Activated CD8-positive, alpha-beta memory T cell treated with anti-CD3 and anti-CD28 coated beads for 24 hours (primary cell): ENCODE results near the gene CDH23.
"Not testable (repeated sequence)": the region's sequence is repeated elsewhere in the genome, so short reads cannot be mapped to it uniquely, and the experiment has no call there.

ENCODE experiments used
- DNase-seq: peaks from one replicate; pipeline ENCODE4 v3.0.0-alpha.2; 2020

The CDH23 gene

GRCh38 chr10:71848325-71849275 is 451.9 kb downstream of the CDH23 start:
- no peak for DNase-seq

- no peak for DNase-seq
Measured at GRCh38 chr10:71849461-71849908, 452.8 kb downstream of the CDH23 start.

GRCh38 chr10:71850021-71850742 is 453.5 kb downstream of the CDH23 start:
- DNase-seq: no peak

- DNase-seq: peak; percentile 99
Measured at GRCh38 chr10:71850743-71851464, 454.2 kb downstream of the CDH23 start, which contains the start of gene PSAP. PSAP (minus strand) TSS chr10:71851251; CDS start chr10:71851221, 30 bp downstream.

GRCh38 chr10:71851465-71852095 is 454.9 kb downstream of the CDH23 start:
- DNase-seq: not testable (repeated sequence)

GRCh38 chr10:71852355-71852937 is 455.7 kb downstream of the CDH23 start:
- no peak for DNase-seq

GRCh38 chr10:71854031-71854430 is 457.3 kb downstream of the CDH23 start:
- no peak for DNase-seq

GRCh38 chr10:71856619-71857018 is 459.9 kb downstream of the CDH23 start:
- DNase-seq: no peak

- DNase-seq: no peak
Measured at GRCh38 chr10:71857934-71858890, 461.5 kb downstream of the CDH23 start.

GRCh38 chr10:71860243-71861029 is 463.7 kb downstream of the CDH23 start:
- DNase-seq: no peak

- no peak for DNase-seq
Measured at GRCh38 chr10:71863203-71863602, 466.5 kb downstream of the CDH23 start.

GRCh38 chr10:71864911-71865361 is 468.2 kb downstream of the CDH23 start:
- DNase-seq: no peak
